Endothelial cell (in vitro differentiated cells): ENCODE measurements around the gene FRMD6. TPM values are rescaled to one million over a fixed set of nuclear protein-coding genes. Genes with fewer than 3 reads are reported as not detected.
A peak's percentile ranks its signal among the peaks of the same experiment; 100 is the strongest.

Experiments used
- DNase-seq: peaks from one replicate; pipeline ENCODE4 v3.0.0; 2021; ENCODE audit warnings: low spot score
- H3K27ac Mint-ChIP-seq: one replicate; pipeline ENCODE4 v1.8.0; 2021; ENCODE audit warnings: mixed read lengths, inconsistent platforms; ENCODE audit not compliant: unreplicated experiment
- H3K27me3 Mint-ChIP-seq: one replicate; pipeline ENCODE4 v1.8.0; 2021; ENCODE audit warnings: mild to moderate bottlenecking, moderate library complexity, mixed read lengths, inconsistent platforms; ENCODE audit not compliant: unreplicated experiment
- H3K36me3 Mint-ChIP-seq: one replicate; pipeline ENCODE4 v1.8.0; 2021; ENCODE audit warnings: mild to moderate bottlenecking, low read depth, mixed read lengths, inconsistent platforms; ENCODE audit not compliant: unreplicated experiment
- H3K4me1 Mint-ChIP-seq: one replicate; pipeline ENCODE4 v1.8.0; 2021; ENCODE audit warnings: mild to moderate bottlenecking, mixed read lengths, inconsistent platforms; ENCODE audit not compliant: unreplicated experiment
- H3K4me3 Mint-ChIP-seq: one replicate; pipeline ENCODE4 v1.8.0; 2021; ENCODE audit warnings: mild to moderate bottlenecking, mixed read lengths, inconsistent platforms; ENCODE audit not compliant: unreplicated experiment
- H3K9me3 Mint-ChIP-seq: one replicate; pipeline ENCODE4 v1.8.0; 2021; ENCODE audit warnings: mixed read lengths, inconsistent platforms; ENCODE audit not compliant: unreplicated experiment
- total RNA-seq: library from RNA; stranded (reverse); fragmentation: NEBNext Ultra II Directional; extraction: Animal tissue kit (Norgen Biotek cat#: 25700); gene quantifications from one replicate; pipeline ENCODE4 v1.2.1, GENCODE V29; 2021; ENCODE audit not compliant: unreplicated experiment
- TF ChIP-seq, protein P1 (sequence below): fragments of 200-600 bp; sonication (generic); IDR thresholded peaks from one replicate; pipeline ENCODE4 v1.5.0; 2021; ENCODE audit warnings: antibody characterized with exemption; ENCODE audit not compliant: unreplicated experiment

Gene FRMD6
- total RNA-seq, 1 donor from 2014 or later: 45.3 TPM

DNA sequence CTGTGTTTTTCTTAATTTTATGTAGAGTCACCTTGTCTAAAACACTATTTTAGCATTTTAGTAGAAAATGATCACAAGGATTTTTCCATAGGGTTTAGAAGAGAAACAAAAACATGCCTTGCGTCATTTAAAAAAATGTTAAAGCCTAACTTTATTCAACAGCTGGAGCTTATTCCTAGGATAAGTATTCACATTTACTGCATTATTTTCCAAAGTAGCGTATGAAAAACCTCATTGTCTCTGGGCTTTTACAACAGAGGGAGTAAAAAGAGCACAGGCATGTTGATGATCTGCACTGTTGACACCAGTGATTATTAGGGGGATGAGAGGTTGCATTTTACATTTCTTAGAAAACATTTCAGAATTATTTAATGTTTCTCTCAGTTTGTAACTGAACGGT, 66.1 kb downstream of the FRMD6 start:
- Mint-ChIP-seq H3K4me3 (no peak overlapping the region), H3K27ac (no peak overlapping the region), H3K27me3 (no peaks in the 10 kb centered on the region), H3K36me3 (peaks cover 41% of the 10 kb centered on the region), H3K9me3 (no peaks in the 10 kb centered on the region), H3K4me1 (no peaks in the 10 kb centered on the region)
- DNase-seq: no peak
- TF ChIP-seq, protein P1, sequence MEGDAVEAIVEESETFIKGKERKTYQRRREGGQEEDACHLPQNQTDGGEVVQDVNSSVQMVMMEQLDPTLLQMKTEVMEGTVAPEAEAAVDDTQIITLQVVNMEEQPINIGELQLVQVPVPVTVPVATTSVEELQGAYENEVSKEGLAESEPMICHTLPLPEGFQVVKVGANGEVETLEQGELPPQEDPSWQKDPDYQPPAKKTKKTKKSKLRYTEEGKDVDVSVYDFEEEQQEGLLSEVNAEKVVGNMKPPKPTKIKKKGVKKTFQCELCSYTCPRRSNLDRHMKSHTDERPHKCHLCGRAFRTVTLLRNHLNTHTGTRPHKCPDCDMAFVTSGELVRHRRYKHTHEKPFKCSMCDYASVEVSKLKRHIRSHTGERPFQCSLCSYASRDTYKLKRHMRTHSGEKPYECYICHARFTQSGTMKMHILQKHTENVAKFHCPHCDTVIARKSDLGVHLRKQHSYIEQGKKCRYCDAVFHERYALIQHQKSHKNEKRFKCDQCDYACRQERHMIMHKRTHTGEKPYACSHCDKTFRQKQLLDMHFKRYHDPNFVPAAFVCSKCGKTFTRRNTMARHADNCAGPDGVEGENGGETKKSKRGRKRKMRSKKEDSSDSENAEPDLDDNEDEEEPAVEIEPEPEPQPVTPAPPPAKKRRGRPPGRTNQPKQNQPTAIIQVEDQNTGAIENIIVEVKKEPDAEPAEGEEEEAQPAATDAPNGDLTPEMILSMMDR: no peak

DNA sequence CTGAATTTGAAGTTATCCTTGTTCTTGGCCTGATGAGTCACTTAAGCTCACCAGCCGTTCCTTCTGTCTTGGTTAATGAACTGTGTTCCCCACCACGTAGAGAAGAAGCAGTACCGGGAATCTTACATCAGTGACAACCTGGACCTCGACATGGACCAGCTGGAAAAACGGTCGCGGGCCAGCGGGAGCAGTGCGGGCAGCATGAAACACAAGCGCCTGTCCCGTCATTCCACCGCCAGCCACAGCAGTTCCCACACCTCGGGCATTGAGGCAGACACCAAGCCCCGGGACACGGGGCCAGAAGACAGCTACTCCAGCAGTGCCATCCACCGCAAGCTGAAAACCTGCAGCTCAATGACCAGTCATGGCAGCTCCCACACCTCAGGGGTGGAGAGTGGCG, 68.2 kb downstream of the FRMD6 start:
- no peak overlapping the region for H3K27ac Mint-ChIP-seq
- no peaks in the 10 kb centered on the region for H3K9me3 Mint-ChIP-seq
- H3K27me3 Mint-ChIP-seq: no peaks in the 10 kb centered on the region
- peaks cover 43% of the 10 kb centered on the region for H3K36me3 Mint-ChIP-seq
- no peak for DNase-seq
- peak overlapping the region; percentile 45 for H3K4me3 Mint-ChIP-seq
- H3K4me1 Mint-ChIP-seq: no peaks in the 10 kb centered on the region
- TF ChIP-seq, protein P1: no peak

DNA sequence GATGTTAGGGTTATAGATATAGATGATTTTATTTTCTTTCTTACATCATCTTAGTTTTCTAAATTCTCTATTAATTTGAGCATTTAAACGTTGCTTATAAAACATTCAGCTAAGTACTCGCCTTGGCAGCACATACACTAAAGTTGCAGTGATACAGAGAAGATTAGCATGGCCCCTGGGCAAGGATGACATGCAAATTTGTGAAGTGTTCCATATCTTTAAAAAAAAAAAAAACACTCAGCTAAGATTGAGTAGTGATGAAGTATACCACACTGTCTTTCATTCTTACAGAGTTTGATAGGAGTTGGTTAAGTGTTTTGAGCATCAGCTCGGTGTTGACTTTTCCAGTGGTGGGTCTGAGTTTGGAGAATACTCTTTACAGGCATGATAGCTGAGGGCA, 72.3 kb downstream of the FRMD6 start:
- Mint-ChIP-seq H3K27me3 (no peaks in the 10 kb centered on the region), H3K27ac (no peak overlapping the region), H3K4me3 (no peak overlapping the region), H3K4me1 (peaks cover 4% of the 10 kb centered on the region), H3K36me3 (peaks cover 40% of the 10 kb centered on the region), H3K9me3 (no peaks in the 10 kb centered on the region)
- no peak for DNase-seq
- TF ChIP-seq, protein P1: no peak

DNA sequence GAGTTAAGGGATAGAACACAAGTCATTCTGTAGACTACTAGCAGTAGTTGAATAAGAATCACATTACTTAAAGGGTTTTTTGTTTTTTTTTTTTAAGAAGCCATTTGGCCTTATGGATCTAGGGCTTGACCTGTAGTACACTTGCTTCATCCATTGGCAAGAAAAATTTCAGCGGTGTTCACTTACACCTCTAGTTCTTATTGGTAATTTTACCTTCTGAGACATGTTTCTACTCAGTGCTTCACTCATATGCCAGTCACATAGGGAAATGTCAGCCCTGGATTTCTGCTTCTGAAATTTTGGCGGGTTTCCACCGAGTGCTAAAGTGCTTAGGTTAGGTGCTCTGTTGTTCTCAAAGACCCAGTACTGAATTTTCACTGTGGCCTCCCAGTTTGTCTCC, 72.9 kb downstream of the FRMD6 start:
- H3K4me1 Mint-ChIP-seq: peaks cover 4% of the 10 kb centered on the region

DNA sequence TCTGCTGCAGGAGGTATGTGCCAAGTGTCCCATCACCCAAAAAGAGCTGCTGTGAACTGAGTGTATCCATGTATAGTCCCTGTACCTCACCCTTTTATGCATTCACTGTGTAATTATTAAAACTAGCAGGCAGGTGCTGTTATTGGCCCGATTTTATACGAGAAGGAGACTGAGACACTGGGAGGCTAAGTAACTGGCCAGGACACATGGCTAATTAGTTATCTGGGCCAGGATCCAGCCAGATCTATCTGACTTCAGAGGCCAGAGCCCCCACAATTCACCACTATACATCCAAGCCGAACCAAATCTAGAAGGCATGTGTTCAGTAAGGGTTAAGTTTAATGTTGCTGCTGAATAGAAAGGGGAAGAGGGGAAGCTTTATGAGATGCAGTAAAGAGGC, 73.4 kb downstream of the FRMD6 start:
- Mint-ChIP-seq H3K27ac (no peak overlapping the region), H3K9me3 (no peaks in the 10 kb centered on the region), H3K4me1 (peaks cover 4% of the 10 kb centered on the region), H3K27me3 (no peaks in the 10 kb centered on the region), H3K4me3 (no peak overlapping the region), H3K36me3 (peaks cover 35% of the 10 kb centered on the region)
- no peak for DNase-seq
- TF ChIP-seq, protein P1: no peak

More for the DNA sequence above, 72.9 kb downstream of the FRMD6 start:
- no peaks in the 10 kb centered on the region for H3K9me3 Mint-ChIP-seq
- no peak overlapping the region for H3K27ac Mint-ChIP-seq
- H3K36me3 Mint-ChIP-seq: peaks cover 39% of the 10 kb centered on the region
- no peak for DNase-seq
- H3K27me3 Mint-ChIP-seq: no peaks in the 10 kb centered on the region
- TF ChIP-seq, protein P1: no peak
- no peak overlapping the region for H3K4me3 Mint-ChIP-seq
